IPS DF 19.7 (cell line): ENCODE data around the gene DNAH17.

Source experiments
- DNase-seq: peaks from one replicate; pipeline ENCODE4 v3.0.0-alpha.2; 2013; ENCODE audit warnings: low read depth, low spot score

DNAH17 gene

DNA sequence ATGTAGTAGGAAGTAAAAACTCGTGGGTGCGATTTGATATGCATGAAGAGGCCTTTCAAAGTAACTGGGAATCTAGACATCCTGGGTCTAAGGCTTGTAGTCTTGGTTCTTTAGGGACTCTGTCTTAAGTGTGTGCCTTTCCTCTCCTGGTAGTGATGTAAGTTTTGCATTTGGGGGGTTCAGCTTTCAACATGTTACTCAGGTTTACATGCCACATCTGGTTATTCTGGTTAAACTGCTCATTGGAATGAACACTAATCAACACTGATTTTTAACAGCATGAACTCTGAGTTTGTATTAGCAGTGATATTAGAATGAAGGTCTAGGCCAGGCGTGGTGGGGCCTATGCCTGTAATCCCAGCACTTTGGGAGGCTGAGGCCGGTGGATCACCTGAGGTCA lies 183.6 kb downstream of the DNAH17 start:
- DNase-seq, result no peak

DNA sequence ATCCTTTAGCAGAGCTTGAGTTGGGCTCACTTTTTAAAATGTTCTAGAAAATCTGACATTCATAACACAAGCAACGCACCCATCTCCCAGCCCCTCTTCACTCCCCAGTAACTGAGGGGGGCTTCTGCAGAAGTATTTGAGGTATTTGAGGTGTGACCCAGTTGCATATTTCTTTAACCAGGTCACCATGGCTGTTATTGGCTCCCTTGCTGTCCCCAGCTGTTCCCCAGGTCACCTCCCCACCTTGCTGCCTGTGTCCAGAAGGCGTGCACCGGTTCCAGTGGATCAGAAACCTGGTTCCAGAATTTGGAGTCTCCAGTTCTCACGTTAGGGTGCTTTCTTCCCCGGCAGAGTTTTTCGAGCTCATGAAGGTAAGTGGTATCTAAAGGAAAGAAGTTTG lies 184.9 kb downstream of the DNAH17 start:
- DNase-seq, result no peak

DNA sequence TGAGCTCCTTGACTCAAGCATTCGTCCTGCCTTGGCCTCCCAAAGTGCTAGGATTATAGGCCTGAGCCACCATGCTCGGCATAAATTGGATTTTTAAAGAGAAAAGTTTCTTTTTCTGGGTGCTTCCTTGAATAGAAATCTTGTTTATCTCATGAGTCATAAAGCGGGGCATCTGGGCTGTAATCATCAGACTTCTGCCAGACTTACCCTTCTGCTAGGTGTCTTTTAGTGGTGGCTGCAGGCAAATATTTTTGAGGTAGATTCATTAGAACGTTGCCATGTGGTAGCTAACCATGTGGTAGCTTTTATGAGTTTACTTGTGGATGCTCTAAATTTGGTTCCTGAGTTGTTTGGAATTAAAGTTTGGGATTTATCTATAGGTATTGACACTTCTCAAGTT lies 185.4 kb downstream of the DNAH17 start:
- DNase-seq, result no peak

DNA sequence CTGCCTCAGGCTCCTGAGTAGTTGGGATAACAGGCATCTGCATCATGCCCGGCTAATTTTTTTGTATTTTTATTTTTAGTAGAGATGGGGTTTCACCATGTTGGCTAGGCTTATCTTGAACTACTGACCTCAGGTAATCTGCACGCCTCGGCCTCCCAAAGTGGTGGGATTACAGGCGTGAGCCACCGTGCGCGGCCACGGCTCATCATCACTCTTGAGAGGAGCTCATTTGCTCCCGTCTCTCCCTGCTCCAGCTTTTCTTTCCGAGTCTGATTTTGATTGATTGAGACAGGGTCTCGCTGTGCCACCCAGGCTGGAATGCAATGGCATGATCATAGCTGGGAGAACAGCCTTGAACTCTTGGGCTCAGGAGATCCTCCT lies 186.2 kb downstream of the DNAH17 start:
- no peak for DNase-seq

DNA sequence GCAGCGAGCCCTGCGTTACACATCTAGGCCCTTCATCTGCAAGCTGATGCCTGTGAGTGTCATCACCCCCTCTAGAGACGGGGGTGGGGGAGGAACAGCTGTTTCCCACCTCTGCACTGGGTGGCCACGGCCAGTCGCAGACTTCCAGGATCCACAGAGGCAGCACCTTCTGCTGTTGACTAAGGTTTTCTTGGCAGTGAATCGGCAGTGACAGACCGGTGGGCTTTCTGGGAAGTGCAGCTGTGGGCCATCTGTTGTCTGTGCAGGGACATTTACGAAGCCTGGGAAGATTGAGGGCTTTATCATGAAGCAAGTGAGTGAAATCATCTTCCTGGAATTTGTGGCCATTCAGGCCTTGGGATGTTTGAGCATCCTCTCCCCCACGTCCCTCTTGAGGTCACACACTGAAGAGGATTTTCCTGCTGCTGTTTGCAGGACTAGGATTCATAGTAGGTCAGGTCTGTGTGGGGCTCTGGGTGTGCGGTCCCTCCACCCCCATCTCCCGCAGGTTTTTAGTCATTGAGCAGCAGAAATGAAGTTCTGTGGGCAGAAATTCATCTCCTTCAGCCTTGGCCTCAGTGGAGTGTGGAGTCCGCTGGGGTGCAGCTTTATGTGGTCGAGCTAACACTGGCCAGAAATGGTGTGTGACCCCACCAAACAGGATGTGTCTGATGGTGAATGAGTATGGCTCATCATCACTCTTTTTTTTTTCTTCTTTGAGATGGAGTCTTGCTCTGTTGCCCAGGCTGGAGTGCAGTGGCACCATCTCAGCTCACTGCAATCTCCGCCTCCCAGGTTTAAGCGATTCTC lies 186.8 kb downstream of the DNAH17 start:
- DNase-seq, result no peak

DNA sequence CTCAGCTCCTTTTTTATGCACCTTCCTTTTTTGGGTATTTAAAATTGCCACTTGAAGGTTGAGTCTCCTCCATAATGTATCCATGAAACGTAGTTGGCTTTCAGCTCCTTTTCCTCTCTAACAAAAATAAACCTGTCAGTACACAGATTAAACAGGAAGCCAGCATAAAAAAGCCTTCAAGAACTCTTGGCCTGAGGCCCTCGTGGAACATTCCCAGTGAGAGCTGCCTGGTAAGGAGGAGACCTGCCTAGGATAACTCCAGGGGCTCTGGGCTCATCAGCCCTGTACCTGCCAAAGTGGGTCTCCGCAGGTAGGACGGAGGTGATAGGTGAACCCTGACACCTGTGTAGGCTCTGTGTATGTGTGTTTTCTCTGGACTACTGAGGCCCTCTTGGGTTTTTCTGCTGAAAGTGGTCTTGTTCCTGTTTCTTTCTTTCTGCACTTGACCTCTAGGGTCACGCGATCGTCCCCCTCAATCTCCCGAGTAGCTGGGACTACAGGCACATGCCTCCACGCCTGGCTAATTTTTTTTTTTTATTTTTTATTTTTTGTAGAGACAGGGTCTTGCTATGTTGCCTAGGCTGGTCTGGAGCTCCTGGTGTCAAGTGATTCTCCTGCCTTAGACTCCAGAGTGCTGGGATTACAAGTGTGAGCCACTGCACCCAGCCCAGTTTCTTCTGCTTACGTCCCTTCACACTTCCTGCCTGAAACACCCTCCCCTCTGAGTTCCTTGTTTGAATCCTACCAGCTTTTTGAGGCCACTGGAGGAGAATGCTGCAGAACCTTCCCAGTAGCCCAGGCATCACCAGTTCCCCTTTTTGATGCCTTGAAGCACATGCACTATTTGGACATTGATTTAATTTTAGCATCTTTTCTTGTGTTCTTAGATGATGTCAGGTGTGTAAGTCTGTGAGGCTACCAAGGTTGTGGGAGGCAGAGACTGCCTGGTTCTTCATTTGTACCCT lies 188.9 kb downstream of the DNAH17 start:
- DNase-seq, result no peak

DNA sequence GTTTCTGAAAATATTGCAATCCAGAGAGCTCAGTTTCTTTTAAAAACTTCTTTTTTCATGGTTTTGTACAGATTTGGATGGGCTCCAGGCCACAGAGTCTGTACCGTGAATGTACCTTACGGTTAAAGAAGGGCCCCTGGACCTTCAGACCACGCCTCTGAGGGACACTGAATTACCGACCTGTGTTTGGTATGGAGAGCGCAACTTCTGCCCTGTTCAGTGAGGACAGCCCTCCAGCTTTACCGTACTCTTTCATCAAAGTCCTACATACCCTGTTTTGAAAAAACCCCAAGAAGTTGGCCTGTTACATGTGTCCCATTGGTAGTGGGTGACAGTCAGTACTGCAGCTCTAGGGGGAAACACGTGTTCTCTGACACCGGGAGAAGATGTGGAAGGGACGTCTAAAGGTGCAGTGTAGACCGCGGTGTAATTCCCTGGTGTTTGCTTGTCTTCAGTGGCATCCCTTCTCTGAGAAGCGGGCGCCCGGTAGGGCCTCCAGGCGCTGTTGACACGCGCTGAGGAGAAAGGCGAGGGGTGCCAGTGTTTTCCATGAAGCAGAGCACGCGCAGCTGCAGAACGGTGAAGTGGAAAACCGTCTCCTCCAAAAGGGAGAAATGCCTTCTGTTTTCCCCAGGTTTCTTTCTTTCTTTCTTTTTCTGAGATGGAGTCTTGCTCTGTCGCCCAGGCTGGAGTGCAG lies 192.6 kb downstream of the DNAH17 start:
- no peak for DNase-seq

DNA sequence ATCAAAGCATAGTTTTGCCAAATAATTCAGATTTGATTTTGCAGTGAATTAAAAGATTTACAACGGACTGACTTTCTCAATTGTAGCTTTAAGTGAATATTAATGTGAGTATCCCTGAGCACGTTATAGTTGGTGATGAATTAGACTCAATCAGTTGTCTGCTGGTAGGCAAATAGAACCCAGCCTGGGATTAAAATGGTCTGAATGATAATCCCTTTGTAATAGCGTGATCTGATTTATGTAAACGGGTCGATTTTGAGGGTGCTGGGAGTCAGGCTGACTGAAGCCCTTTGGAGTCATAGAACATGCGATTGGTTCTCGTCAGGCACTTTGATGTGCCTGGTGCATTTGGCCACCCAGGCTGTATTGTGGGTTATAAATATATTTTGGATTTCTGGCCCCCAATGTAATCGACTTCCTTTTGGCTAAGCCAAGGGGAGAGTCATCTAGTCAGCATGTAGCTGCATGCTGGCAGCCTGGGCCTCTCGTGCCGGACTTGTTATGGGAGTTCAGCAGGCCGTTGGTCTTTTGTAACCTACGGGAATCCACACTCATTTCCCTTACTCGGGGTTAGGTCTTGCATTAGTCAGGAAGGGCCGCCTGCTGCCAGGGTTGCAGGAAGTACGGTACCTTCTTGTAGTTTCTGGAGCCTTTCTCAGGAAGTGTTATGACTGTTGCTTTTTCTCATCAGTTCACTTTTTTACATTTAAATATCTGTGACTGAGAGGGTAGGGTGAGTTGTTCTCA lies 193.3 kb downstream of the DNAH17 start:
- no peak for DNase-seq

DNA sequence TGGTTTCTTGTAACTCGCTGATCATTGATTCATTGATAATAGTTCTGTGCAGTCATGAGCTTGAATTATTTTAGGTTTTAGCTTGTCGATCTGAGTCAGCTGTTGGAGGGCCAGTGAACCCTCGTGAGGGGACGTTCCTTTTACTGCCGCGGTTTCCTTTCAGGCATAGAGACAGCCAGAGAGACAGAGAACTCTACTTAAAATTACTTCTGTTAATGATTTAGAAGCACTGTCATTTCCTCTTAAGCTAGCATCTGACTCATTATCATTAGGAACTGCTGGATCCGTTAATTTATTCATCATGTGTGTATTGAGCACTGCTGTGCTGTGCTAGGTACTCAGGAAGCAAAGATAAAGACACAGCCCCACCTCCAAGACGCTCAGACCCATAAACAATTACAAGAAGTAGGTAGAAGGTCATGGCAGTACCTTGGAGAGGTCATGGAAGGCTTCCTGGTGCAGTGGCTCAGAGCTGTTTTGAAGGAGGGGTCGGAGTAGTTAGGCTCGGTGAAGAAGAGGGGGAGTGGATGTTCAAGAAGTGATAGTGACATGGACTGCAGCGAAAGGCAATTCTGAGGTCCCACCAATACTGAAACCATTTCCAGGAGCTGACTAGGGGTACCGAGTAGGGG lies 195.5 kb downstream of the DNAH17 start:
- DNase-seq, result no peak

DNA sequence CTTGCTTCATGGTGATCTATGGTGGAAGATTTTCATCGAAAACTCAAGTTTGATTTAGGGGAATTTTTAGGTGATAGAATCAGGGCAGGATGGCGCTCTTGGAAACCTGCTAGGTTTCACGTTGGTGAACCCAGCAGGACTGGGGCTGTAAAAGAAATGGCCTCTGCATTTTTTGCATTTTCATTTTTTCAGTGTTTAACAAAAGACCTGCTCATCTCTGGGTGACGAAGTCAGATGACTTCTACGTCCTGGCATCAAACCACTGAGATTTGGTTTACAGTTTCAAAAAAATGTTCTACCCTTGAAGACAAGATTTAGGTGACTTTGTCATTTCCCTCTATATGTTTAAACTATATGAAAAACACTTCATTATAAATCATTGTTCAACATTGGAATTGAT lies 196.8 kb downstream of the DNAH17 start:
- DNase-seq, result no peak

DNA sequence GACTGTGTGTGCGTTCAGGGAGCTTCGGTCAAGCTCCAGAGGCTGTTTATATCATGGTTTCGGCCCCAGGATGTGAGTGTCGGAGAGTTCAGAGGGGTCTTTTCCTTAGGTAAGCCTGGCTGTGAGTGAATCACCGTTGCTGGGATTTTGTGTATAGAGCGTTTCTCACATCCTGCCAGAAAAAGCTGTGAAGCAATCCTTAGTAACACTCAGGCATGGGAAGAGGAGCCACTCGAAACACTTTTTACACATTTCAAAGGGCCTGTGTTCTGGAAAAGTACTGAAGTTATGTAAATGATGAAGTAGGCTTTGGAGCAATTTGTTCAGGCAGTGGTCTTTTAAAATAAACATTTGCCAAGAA lies 198.1 kb downstream of the DNAH17 start:
- DNase-seq, result no peak

DNA sequence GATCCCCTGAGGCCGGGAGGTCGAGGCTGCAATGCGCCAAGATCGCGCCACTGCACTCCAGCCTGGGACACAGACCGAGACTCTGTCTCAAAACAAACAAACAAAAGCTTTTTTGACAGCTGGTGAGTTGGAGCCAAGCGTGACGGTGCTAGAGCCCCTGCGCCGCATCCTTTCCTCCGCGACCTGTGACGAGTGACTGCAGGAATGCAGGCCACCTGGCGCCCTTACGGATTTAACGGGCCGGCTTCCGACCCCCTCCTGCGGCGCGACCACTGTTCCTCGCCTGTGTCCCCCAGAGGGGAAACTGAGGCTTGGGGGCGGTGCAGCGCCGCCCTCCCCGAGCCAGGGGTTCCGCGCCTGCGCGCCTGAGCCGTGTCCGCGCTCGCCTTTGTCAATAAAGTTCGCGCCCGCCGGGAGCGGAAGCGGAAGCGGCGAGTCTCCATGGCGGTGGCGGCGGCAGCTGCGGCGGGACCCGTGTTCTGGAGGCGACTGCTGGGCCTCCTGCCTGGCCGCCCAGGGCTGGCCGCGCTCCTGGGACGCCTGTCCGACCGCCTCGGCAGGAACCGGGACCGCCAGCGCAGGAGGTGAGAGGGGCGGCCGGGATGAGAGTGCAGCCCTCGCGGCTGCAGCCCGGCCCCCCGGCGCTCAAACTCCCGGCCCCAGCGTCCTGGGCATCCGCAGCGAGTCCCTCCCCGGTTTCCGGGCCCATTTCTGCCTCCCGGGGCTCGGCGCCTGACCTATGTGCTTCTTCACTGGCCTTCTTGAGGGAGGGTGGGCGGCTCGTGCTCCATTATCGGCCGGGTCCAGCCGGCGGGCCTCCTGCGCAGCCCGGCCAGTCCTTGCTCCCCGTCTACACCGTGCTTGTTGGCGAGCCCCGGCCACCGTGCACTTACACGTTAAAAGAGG lies 198.7 kb downstream of the DNAH17 start, which contains the start of gene PGS1:
PGS1 (plus strand) TSS at position 425 of the 906 bp plus-strand sequence; CDS start at position 442, 17 bp downstream.
- DNase-seq, result no peak

DNA sequence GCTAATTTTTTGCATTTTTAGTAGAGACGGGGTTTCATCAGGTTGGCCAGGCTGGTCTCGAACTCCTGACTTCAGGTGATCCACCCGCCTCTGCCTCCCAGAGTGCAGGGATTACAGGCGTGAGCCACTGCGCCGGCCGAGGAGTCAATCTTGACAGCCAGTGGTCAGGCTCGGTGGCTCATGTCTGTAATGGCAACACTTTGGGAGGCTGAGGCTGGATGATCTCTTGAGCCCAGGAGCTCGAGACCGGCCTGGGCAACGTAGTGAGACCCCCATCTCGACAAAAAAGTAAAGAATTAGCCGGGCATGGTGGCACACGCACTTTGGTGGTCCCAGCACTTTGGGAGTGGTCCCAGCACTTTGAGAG lies 199.4 kb downstream of the DNAH17 start:
- no peak for DNase-seq

DNA sequence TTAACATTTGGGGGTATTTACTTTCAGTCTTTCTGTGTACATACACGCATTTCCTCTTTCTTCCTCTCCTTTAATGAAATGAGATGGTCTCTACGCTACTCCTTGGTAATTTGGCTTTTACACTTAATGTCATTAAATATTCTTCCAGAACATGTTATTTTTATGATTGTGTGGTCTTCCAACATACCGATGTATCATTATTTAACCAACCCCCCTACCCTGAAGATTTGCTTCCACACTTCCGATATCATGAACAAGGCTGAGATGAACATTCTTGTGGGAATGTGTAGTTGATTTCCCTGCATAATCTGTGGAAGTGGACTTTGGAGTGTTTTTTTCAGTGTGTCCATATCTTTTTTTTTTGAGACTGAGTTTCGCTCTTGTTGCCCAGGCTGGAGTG lies 201.0 kb downstream of the DNAH17 start:
- DNase-seq, result no peak

DNA sequence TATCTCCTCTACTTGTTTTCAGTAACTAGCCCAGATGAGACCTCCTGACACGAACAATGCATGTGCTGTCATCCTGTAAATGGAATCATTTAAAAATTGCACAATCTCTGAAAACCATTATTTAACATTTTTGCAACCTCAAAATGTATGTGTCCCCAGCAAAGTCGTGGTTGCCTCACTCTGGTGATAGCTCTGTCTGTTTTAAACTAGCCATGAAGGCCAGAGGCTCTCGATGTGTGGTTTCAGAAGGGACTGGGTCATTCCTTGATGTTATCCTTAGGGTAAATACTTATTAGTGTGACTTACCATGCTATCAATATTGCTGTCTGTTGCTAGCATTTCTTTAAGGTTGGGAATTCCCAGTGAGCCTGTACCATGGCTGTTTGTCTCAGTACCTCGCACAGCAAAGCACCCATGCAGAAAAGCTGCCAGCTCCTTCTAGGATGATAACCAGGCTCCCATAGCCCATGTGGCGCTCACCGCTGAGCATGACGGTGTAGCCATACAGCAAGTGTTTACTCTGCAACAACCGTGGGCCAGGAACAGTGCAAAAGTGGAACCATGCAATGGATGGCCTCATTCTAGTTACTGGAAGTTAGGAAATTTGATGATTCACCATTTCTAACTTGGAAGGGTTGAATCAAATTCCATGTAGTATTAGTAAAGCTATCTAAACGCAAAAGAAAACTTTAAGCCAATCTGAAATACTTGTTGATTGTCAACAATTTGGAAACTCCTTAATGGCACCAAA lies 201.6 kb downstream of the DNAH17 start:
- no peak for DNase-seq

DNA sequence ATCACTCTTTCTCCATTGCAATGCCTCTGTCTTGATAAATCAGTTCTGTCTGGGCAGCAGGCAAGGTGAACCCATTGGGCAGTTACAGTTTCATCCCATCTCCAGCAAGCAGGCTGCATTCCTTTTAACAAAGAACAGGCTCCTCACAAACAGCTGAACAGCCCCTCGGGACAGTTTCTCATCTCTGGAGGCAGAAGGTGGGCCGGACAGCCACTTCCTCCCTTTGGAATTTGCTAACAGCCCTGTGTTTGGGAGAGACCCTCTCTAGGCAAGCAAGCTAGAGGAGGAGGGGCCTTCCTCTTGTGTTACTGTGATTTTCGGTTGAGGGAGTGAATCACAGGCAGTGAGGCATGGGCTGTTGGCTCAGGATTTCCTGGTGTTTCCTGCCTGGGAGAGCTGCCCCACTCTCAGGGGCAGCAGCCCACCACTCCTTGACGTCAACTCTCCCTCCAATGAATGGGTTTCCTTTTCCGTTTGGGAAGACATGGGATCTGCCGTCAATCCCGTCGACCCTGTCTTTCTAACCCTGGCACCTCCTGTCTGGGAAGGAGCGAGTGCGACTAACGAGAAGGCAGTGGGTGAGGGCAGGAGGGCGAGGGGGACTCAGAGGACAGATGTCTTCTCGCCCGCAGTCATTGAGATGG lies 202.4 kb downstream of the DNAH17 start:
- DNase-seq, result no peak

DNA sequence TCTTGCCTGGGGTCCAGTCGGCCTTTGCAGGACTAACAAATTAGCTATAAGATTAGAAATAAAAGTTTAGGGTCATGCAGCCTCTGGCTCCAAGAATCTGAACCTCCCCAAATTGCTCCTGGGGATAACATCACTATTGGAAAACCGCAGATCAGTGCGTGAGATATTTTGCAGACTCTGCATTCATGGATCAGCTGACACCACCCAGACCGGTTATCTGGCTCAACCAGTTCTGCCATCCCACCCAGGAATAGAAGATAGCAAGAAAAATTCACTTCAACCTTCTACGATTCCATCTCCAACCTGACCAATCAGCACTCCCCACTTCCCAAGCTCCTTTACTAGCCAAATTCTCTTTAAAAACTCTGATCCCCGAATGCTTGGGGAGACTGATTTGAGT lies 203.0 kb downstream of the DNAH17 start:
- no peak for DNase-seq
